AG08395 (cell line): ENCODE measurements around the gene FRMD3.

Source experiments
- DNase-seq: peaks from one replicate; pipeline ENCODE4 v3.0.0; 2012; ENCODE audit warnings: mixed read lengths, low spot score

The FRMD3 gene

GRCh38 chr9:83432877-83433550, 105.2 kb downstream of the FRMD3 start:
- no peak for DNase-seq

DNA sequence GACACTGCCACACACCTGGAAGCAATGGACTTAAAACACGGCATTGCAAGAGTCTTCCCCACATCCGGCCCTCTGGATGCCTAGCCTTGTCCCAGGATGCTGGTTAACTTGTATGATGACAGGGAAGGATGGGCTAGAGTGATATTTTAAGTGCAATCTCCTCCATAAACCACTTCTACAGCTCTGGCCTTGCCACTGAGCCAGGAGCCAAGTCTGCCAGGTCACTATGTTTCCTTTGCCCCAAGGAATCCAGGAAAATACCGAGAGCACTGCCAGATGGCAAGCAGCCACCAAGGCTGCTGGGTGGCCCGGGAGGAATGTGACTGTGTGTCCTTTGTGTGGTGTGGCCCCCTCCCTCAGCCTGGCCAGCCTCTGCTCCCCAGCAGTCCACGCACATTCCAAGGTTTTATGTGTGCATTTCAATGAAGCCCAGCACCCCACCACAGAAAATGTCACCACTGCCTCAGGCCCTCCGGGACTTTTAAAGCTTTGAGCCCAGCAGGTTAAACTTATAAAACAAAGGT, 106.0 kb downstream of the FRMD3 start:
- peak; percentile 82 for DNase-seq

- DNase-seq, result no peak
Measured at GRCh38 chr9:83431101-83432060, 106.8 kb downstream of the FRMD3 start.

- no peak for DNase-seq
Measured at GRCh38 chr9:83430681-83431080, 107.5 kb downstream of the FRMD3 start.

DNA sequence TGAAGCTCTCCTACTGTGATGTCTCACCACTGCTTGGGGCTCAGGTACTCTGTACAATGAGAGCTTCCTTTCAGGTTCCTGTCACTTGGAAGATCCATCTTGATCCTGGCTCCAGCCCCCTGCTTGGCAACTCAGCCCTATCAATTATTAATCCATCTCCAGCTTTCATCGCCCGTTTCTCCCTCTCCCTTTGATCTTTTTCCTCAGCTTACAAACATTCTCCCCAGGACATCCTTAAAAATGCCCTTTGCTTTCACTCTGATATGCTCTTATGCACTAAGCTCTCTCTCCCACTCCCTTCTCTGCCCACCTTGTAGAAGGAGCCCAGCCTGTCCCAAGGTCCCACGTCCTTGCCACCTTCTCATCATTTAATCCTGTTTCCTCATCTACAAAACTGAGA, 109.0 kb downstream of the FRMD3 start:
- DNase-seq, result no peak

DNA sequence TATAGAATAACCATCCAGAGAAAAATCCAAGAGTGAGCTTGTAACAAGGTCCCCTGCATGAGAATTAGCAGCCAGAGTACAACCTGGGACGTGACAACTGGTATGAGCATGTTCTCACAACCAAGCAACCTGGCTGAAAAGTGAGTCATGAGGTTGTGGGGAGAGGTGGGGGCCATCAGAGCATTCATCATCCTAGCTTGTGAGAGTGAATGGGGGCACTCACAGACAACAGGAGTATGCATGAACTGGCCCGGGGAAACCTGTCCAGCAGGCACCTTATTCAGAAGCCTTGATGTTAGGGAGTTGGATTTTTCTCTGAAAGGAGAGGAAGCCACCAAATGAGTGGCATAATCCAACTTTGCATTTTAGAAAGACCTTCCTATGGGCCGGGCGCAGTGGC, 113.0 kb downstream of the FRMD3 start:
- DNase-seq, result no peak

DNA sequence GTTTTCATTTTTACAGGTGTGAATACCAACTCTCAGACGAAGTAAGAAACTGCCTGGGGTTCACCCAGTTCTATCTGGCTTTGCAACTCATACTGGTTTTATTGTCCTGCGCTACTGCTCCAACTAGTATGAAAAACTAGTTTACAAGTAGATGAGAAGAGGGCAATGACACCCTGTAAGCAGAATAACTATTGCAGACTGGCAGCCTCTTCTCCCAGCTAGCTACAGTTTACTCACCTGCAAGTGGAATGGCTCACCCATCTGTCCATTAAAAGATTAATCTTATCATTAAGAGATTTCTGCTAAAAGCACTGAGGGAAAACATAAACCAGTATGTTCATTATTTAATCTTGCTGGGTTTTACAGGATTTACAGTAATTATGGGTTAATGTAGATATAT, 113.4 kb downstream of the FRMD3 start:
- DNase-seq, result no peak

DNA sequence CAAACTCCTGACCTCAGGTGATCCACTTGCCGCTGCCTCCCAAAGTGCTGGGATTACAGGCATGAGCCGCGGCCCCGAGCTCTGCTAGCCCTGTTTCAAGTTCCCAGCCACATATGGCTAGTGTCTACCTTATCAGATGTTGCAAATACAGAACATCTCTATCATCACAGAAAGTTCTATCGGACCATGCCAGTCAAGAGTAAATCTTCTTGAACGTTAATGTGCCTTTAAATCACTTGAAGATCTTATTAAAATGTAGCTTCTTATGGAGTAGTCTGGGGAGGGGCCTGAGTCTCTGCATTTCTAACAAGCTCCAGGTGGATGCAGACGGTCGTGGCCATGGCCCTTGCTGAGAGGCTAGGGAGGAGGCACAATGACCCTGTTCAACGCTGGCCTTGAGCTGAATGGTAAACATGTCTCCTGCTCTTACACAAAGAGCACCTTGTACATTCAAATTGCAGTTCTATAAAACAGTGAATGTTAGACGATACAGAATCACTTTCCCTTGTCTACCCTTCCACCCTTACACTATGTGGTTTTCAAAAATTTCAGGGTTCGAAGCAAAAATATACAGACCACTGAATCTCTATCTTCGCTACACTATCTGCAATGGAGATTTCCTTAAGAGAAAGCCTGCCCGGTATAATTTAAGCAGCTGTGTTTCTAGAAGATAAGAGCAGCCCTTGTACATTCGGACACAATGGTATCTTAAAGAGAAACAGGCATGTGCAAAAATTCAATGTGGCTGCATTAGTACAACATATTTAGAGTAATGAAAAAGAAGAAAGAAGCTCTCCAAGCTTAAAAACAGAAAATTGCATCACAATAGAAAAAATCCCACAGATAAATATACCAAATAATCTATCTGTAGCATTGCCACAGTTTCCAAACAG, 114.1 kb downstream of the FRMD3 start:
- DNase-seq, result no peak

DNA sequence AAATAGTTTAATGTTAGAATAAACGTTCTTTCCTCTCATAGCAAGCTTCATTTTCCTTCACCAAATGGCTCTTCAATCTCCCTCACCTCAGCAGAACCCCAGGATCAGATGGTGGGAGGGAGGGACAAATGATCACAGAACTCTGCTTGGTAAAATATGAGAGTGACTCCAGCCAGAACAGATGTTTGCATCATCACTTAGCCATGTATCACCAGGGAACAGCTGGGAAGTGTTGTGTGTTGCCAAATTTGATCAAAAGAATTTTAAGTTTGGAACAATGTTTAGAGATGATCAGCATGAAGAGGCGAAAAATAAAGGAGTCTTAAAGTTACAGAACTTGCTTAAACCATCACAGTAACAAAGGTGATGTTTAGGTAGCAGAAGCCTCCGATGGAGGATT, 115.7 kb downstream of the FRMD3 start:
- peak; percentile 56 for DNase-seq

GRCh38 chr9:83420486-83420885, 117.7 kb downstream of the FRMD3 start:
- no peak for DNase-seq

- no peak for DNase-seq
Measured at GRCh38 chr9:83419961-83420360, 118.2 kb downstream of the FRMD3 start.

- DNase-seq, result no peak
Measured at GRCh38 chr9:83418283-83418682, 119.9 kb downstream of the FRMD3 start.

DNA sequence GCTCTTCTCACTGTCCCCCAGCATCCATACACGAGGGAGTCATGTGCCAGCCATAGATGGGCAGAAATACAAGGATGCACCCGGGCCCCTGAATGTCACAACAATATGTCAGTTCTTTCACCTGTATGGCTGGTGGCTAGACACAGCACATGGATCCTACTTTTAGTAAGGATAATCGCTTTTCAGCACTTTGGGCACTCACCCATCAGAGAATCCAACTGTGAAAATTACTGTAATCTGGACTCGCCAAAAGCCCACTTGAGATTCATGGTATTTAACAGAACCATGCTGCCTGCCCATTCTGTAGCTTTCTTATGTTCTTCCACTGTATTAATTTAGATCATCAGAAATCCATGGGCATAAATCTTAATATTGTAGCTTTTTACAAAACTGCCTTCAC, 124.8 kb downstream of the FRMD3 start:
- DNase-seq, result no peak

GRCh38 chr9:83410701-83411100, 127.5 kb downstream of the FRMD3 start:
- DNase-seq, result no peak

DNA sequence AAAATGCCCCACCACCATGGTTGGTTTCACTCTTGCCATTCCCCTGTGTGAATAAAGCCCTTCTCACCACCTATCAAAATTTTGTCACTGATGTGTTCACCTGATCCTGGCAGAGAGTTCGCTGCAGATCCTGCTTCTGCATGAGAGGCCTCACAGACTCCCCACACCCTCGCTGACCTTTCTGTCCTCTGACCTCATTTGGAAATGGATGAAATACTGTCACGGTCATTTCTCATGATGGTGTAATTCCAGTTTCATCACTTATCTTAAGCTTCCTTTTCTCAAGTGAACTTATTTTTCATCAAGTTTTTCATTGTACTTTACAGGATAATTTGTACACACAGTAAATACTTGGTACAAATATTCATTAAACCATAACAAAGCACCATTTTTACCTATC, 131.3 kb downstream of the FRMD3 start:
- no peak for DNase-seq

DNA sequence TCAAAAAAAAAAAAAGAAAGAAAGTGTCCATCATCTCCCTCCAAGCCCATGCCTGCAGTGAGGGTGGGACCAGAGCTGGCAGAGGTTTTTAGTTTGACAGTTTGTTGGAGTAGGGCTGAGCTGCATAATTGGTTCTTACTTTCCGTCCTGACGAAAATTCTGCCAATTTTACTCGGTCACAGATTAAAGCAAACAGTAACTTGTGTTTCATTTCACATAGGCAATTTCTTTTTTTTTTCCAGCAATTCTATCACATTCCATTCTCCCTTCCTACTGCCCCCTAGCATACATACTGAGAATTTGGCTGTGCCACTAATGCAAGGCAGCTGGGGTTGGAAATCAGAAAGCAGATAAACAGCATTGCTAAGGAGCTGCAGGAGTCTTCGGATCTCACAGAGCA, 132.4 kb downstream of the FRMD3 start:
- no peak for DNase-seq

- DNase-seq, result peak; percentile 17
Measured at GRCh38 chr9:83403527-83404238, 134.5 kb downstream of the FRMD3 start.

- DNase-seq, result no peak
Measured at GRCh38 chr9:83401328-83401900, 136.8 kb downstream of the FRMD3 start.

DNA sequence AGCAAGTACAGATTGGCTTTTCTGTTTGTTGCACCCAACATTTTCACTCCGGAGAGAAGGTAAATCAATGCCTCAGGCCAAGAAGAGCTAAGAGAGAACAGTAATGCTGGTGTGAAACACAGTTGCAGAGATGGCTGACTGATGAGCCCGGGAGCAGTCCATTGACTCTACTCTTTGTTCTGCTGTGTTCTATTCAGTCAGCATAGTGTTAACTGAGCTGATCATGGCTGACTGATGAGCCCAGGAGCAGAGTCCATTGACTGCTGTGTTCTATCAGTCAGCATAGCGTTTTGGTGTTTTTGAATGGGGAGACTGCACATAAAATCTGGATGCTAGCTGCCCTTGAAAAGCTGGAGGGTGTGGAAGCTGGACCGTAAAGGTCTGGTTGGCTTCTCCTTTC, 141.4 kb downstream of the FRMD3 start:
- DNase-seq, result no peak

DNA sequence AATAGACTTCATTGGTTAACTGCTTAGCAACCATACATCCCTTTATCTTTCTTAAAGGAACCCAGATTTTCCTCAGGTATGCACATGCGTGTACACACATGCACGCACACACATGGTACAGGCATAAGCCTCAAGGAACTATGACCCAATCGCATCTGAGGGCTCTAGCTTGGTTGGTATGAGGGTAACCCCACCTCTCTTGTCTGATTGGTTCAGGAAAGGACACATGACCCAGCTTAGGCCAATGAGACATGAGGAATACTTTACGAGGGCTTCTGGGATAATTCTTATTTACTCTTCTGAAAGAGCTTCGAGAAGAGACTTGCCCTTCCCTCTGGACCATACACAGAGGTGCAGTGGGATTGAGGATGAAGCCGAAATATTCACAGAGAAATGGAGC, 141.9 kb downstream of the FRMD3 start:
- no peak for DNase-seq

DNA sequence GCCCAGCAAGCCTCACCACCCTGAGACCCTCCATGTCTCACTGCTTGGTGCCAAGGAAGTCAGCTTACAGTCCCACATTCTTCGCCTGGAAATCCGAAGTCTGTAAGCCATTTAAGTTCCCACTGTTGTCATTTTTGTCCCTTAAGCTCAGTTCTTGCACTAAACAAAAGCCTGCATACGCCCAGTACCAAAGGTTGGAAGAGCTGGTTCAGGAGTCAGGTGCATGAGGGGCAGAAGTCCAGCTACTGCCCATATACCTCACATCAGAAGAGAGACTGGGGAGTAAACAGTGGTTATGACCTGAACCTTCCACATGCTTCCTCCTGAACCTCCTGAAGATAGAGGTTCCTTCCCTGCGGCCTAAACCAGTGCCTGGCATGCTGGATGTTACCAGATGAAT, 146.0 kb downstream of the FRMD3 start:
- no peak for DNase-seq
